HL-60 (cell line): ENCODE results near the gene GLA.

ENCODE experiments used
- DNase-seq, 2 experiments: peaks; one replicate each; pipeline ENCODE4 v3.0.0-alpha.2; 2010 to 2020; ENCODE audit warnings: low read depth in 1 of 2, low spot score in 1 of 2
- H3K27ac ChIP-seq: fragments of 250-450 bp; sonication (Bioruptor Pico); replicated peaks from 2 replicates; pipeline ENCODE4 v1.5.1; 2020; ENCODE audit warnings: mild to moderate bottlenecking, moderate library complexity
- H3K27me3 ChIP-seq: fragments of 250-450 bp; sonication (Bioruptor Pico); 2 replicates; pipeline ENCODE4 v1.5.1; 2021; ENCODE audit warnings: mild to moderate bottlenecking, moderate library complexity; ENCODE audit not compliant: insufficient read depth, poor library complexity, severe bottlenecking
- H3K4me3 ChIP-seq: replicated peaks from 2 replicates; pipeline ENCODE4 v1.5.1; 2011; ENCODE audit warnings: mild to moderate bottlenecking, control low read depth, low read length; ENCODE audit not compliant: insufficient read depth
- GABPA ChIP-seq: IDR thresholded peaks from 2 replicates; pipeline ENCODE4 v1.6.1; 2012; ENCODE audit warnings: low read depth
- POLR2AphosphoS5 ChIP-seq: IDR thresholded peaks from 2 replicates; pipeline ENCODE4 v1.6.1; 2012; ENCODE audit warnings: low read depth
- SPI1 ChIP-seq: IDR thresholded peaks from 2 replicates; pipeline ENCODE4 v1.6.1; 2012; ENCODE audit warnings: low read depth, mild to moderate bottlenecking, borderline replicate concordance
- TF ChIP-seq, protein P1 (sequence below): IDR thresholded peaks from one replicate; pipeline ENCODE4 v1.5.1; 2011; ENCODE audit warnings: low read length, control low read depth, inconsistent platforms; ENCODE audit not compliant: insufficient read depth
- TF ChIP-seq, protein P2 (sequence below): IDR thresholded peaks from 2 replicates; pipeline ENCODE4 v1.6.1; 2012; ENCODE audit warnings: low read depth; ENCODE audit not compliant: insufficient replicate concordance

Gene GLA

DNA sequence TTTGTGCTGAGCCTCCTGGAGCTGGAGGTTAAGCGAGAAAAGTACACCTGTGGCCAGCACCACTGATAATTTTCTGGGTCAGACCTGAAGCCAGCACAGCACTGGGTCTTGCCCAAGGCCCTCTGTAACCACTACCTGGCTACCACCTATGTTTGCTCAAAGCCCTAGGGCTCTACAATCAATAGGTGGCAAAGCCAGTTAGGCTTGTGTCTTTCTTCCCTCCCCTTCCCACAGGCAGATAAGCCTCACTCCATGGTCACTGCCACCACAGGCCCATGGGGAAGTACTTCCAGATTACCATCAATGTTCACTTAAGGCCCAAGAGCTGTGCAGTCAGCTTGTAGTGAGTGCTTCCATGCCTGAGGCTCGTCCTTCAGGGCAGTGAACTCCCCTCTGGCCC is 42.4 kb upstream of the GLA start:
- H3K27me3 ChIP-seq = no peaks in the 10 kb centered on the region
- no peak overlapping the region for H3K4me3 ChIP-seq
- DNase-seq = no peak
- no peak overlapping the region for H3K27ac ChIP-seq
- TF ChIP-seq, protein P1, sequence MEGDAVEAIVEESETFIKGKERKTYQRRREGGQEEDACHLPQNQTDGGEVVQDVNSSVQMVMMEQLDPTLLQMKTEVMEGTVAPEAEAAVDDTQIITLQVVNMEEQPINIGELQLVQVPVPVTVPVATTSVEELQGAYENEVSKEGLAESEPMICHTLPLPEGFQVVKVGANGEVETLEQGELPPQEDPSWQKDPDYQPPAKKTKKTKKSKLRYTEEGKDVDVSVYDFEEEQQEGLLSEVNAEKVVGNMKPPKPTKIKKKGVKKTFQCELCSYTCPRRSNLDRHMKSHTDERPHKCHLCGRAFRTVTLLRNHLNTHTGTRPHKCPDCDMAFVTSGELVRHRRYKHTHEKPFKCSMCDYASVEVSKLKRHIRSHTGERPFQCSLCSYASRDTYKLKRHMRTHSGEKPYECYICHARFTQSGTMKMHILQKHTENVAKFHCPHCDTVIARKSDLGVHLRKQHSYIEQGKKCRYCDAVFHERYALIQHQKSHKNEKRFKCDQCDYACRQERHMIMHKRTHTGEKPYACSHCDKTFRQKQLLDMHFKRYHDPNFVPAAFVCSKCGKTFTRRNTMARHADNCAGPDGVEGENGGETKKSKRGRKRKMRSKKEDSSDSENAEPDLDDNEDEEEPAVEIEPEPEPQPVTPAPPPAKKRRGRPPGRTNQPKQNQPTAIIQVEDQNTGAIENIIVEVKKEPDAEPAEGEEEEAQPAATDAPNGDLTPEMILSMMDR = no peak
- TF ChIP-seq, protein P2, sequence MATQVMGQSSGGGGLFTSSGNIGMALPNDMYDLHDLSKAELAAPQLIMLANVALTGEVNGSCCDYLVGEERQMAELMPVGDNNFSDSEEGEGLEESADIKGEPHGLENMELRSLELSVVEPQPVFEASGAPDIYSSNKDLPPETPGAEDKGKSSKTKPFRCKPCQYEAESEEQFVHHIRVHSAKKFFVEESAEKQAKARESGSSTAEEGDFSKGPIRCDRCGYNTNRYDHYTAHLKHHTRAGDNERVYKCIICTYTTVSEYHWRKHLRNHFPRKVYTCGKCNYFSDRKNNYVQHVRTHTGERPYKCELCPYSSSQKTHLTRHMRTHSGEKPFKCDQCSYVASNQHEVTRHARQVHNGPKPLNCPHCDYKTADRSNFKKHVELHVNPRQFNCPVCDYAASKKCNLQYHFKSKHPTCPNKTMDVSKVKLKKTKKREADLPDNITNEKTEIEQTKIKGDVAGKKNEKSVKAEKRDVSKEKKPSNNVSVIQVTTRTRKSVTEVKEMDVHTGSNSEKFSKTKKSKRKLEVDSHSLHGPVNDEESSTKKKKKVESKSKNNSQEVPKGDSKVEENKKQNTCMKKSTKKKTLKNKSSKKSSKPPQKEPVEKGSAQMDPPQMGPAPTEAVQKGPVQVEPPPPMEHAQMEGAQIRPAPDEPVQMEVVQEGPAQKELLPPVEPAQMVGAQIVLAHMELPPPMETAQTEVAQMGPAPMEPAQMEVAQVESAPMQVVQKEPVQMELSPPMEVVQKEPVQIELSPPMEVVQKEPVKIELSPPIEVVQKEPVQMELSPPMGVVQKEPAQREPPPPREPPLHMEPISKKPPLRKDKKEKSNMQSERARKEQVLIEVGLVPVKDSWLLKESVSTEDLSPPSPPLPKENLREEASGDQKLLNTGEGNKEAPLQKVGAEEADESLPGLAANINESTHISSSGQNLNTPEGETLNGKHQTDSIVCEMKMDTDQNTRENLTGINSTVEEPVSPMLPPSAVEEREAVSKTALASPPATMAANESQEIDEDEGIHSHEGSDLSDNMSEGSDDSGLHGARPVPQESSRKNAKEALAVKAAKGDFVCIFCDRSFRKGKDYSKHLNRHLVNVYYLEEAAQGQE = no peak
- TF ChIP-seq GABPA (no peak), SPI1 (no peak), POLR2AphosphoS5 (no peak)

DNA sequence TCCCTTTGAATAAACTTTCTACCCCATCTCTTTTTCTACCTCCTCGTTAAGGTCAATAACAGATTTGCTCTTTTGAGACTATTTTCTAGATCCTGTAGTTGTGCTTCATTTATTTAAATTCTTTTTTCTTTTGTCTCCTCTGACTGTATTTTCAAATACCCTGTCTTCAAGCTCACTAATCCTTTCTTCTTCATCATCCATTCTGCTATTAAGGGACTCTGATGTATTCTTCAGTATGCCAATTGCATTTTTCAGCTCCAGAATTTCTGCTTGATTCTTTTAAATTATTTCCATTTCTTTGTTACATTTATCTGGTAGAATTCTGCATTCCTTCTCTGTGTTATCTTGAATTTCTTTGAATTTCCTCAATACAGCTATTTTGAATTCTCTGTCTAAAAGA is 41.6 kb upstream of the GLA start:
- Histone ChIP-seq H3K27me3 (no peaks in the 10 kb centered on the region), H3K4me3 (no peak overlapping the region), H3K27ac (no peak overlapping the region)
- TF ChIP-seq, protein P1 = no peak
- no peak for TF ChIP-seq POLR2AphosphoS5
- TF ChIP-seq GABPA = no peak
- TF ChIP-seq SPI1 = no peak
- TF ChIP-seq, protein P2 = no peak
- no peak for DNase-seq

DNA sequence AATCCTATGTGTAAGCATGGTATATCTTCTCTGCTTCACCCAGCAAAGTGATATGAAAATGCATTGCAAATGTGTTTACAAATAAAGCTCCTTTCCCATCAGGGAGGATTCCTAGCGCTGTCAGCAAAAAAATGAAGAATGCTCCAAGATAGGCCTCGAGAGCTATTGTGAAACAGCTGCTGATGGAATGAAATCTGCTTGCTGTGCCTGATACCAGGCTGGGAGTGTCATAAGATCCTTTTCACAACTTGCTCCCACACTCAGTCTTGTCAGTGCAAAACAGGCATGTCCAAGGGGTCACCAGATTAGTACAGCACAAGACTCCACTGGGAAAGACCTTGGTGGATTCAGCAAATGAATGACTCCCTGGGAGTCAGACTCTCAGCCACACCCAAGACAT is 34.4 kb upstream of the GLA start:
- TF ChIP-seq SPI1 = no peak
- TF ChIP-seq, protein P2 = no peak
- Histone ChIP-seq H3K27me3 (no peaks in the 10 kb centered on the region), H3K27ac (no peak overlapping the region), H3K4me3 (no peak overlapping the region)
- DNase-seq = no peak
